Endothelial cell of umbilical vein (primary cell): Measurements from ENCODE around the gene HIC1. TPM values are rescaled to one million over a fixed set of nuclear protein-coding genes. Genes with fewer than 3 reads are reported as not detected.

Source experiments
- BruUV-seq: library from RNA; stranded (reverse); fragments of 400-500 nt; replicated peaks from 2 replicates; lab custom pipeline; 2021; lab: Mats Ljungman, UMichigan
- CTCF ChIA-PET: fragments of 300-600, 350-600 bp; sonication (Branson Sonifier 250); formaldehyde crosslinking; loops from one replicate; lab custom pipeline; 2021; ENCODE audit warnings: antibody characterized with exemption, inconsistent platforms; lab: Charles Lee
- POLR2A ChIA-PET: fragments of 300-600, 350-600 bp; sonication (Branson Sonifier 250); formaldehyde crosslinking; loops from one replicate; lab custom pipeline; 2021; ENCODE audit warnings: antibody characterized with exemption, inconsistent platforms; lab: Charles Lee
- DNase-seq: peaks from one replicate; pipeline ENCODE4 v3.0.0-alpha.2; 2011; ENCODE audit warnings: low read depth, low spot score
- FAIRE-seq: peaks from 2 replicates; lab custom pipeline; 2011; peaks lifted over from hg19 to GRCh38; lab: Jason Lieb, UNC
- H2AFZ ChIP-seq: 2 replicates; pipeline ENCODE4 v1.6.0; 2012; ENCODE audit warnings: low read depth, low read length, control low read depth, inconsistent platforms
- H3K27ac ChIP-seq: 2 replicates; pipeline ENCODE4 v1.5.1; 2011; ENCODE audit warnings: low read depth, mild to moderate bottlenecking, control low read depth, low read length, moderate library complexity; ENCODE audit not compliant: insufficient read depth
- H3K27me3 ChIP-seq, 2 experiments: 2 replicates each; pipeline versions ENCODE4 v1.6.0 to v1.6.1; 2011; ENCODE audit warnings: low read length in 2 of 2, mixed read lengths in 1 of 2; ENCODE audit not compliant: control insufficient read depth in 2 of 2, insufficient read depth in 2 of 2
- H3K36me3 ChIP-seq, 2 experiments: 2 replicates in 1 of 2; 3 replicates in 1 of 2; pipeline ENCODE4 v1.5.1; 2011; ENCODE audit warnings: low read length in 2 of 2, mild to moderate bottlenecking in 1 of 2, moderate library complexity in 1 of 2; ENCODE audit not compliant: control insufficient read depth in 2 of 2, insufficient read depth in 2 of 2; ENCODE audit errors: extremely low read depth in 1 of 2
- H3K4me1 ChIP-seq: 3 replicates; pipeline ENCODE4 v1.5.1; 2011; ENCODE audit warnings: mild to moderate bottlenecking, low read length; ENCODE audit not compliant: control insufficient read depth, insufficient read depth; ENCODE audit errors: extremely low read depth
- H3K4me2 ChIP-seq: 2 replicates; pipeline ENCODE4 v1.6.1; 2011; ENCODE audit warnings: low read length, control low read depth, mixed read lengths; ENCODE audit not compliant: insufficient read depth
- H3K4me3 ChIP-seq, 3 experiments: fragments of 200-600 bp in 1 of 3; sonication (generic), shearing (Covaris generic) in 1 of 3; replicated peaks in 1 of 3; 2 replicates each; pipeline ENCODE4 v1.5.1; 2011 to 2016; ENCODE audit warnings: control low read depth in 3 of 3, low read length in 3 of 3, mild to moderate bottlenecking in 2 of 3, inconsistent platforms in 1 of 3, low read depth in 1 of 3, moderate library complexity in 1 of 3; ENCODE audit not compliant: insufficient read depth in 1 of 3
- H3K79me2 ChIP-seq: 2 replicates; pipeline ENCODE4 v1.6.0; 2012; ENCODE audit warnings: low read length, inconsistent platforms; ENCODE audit not compliant: control insufficient read depth, insufficient read depth
- H3K9ac ChIP-seq: replicated peaks from 2 replicates; pipeline ENCODE3; 2011; ENCODE audit warnings: low read length, control low read depth; ENCODE audit not compliant: insufficient read depth; ENCODE audit errors: extremely low read depth
- H3K9me1 ChIP-seq: replicated peaks from 3 replicates; pipeline ENCODE4 v1.6.0; 2011; ENCODE audit warnings: mild to moderate bottlenecking, low read length; ENCODE audit not compliant: control insufficient read depth, insufficient read depth; ENCODE audit errors: extremely low read depth
- H3K9me3 ChIP-seq: replicated peaks from 2 replicates; pipeline ENCODE4 v1.5.1; 2012; ENCODE audit warnings: low read length, inconsistent platforms; ENCODE audit not compliant: control insufficient read depth, insufficient read depth
- H4K20me1 ChIP-seq: replicated peaks from 2 replicates; pipeline ENCODE3; 2011; ENCODE audit warnings: mild to moderate bottlenecking, low read length; ENCODE audit not compliant: control insufficient read depth, insufficient read depth; ENCODE audit errors: extremely low read depth
- CTCF ChIP-seq, 2 donors: IDR thresholded peaks; 1 replicate in 1 of 2; 2 replicates in 1 of 2; pipeline ENCODE4 v1.5.1; 2011; ENCODE audit warnings: low read length in 2 of 2, mild to moderate bottlenecking in 2 of 2, moderate library complexity in 2 of 2, control low read depth in 1 of 2, inconsistent platforms in 1 of 2, low read depth in 1 of 2; ENCODE audit not compliant: insufficient read depth in 1 of 2; ENCODE audit errors: extremely low read depth in 1 of 2
- EZH2 ChIP-seq: IDR thresholded peaks from 2 replicates; pipeline ENCODE4 v1.6.1; 2012; ENCODE audit warnings: borderline replicate concordance, low read depth, mild to moderate bottlenecking, moderate library complexity, low read length, inconsistent platforms; ENCODE audit not compliant: severe bottlenecking
- FOS ChIP-seq: IDR thresholded peaks from 2 replicates; pipeline ENCODE4 v1.6.1; 2011; ENCODE audit warnings: mild to moderate bottlenecking, low read length, moderate library complexity, borderline replicate concordance; ENCODE audit not compliant: insufficient read depth
- GATA2 ChIP-seq: IDR thresholded peaks from 2 replicates; pipeline ENCODE4 v1.7.0; 2011; ENCODE audit warnings: low read depth, mild to moderate bottlenecking, moderate library complexity, mixed read lengths, low read length; ENCODE audit not compliant: insufficient read length, insufficient read depth
- JUN ChIP-seq: IDR thresholded peaks from 2 replicates; pipeline ENCODE4 v1.6.1; 2011; ENCODE audit warnings: borderline replicate concordance, low read depth; ENCODE audit not compliant: insufficient read length, insufficient read depth
- MYC ChIP-seq: IDR thresholded peaks from one replicate; pipeline ENCODE4 v1.6.1; 2011; ENCODE audit warnings: mild to moderate bottlenecking, low read depth, low read length
- POLR2A ChIP-seq: IDR thresholded peaks from 2 replicates; pipeline ENCODE4 v1.6.1; 2012; ENCODE audit warnings: low read depth, mild to moderate bottlenecking, control low read depth, low read length
- POLR2AphosphoS5 ChIP-seq: IDR thresholded peaks from 2 replicates; pipeline ENCODE4 v1.6.1; 2012; ENCODE audit warnings: low read depth, mild to moderate bottlenecking, control low read depth, low read length, moderate library complexity; ENCODE audit not compliant: insufficient read depth
- dilution Hi-C: fragments of 300-500 bp; cut with MboI; formaldehyde crosslinking; loops from one replicate; pipeline ENCODE4 v1.15.0; 2019; ENCODE audit warnings: low sequenced_read_pairs; ENCODE audit not compliant: extremely low pct_ligation_motif_present
- intact Hi-C: fragments of 100-400 bp; cut with micrococcal nuclease; formaldehyde crosslinking; loops from one replicate; pipeline ENCODE4 v1.10.0; 2022
- polyA plus RNA-seq, 4 experiments: library from polyadenylated mRNA; depleted of rRNA in 3 of 4; stranded (reverse) in 3 of 4; unstranded in 1 of 4; fragments of >200 nt; gene quantifications; 2 replicates each; pipeline versions ENCODE4 v1.2.1 to v1.2.3, GENCODE V29; 2011 to 2012; ENCODE audit warnings: missing spikeins in 1 of 4
- total RNA-seq: library from RNA; stranded (reverse); gene quantifications from 2 replicates; pipeline ENCODE4 v1.2.3, GENCODE V29; 2021
- TF ChIP-seq, protein P1 (sequence below): IDR thresholded peaks from 2 replicates; pipeline ENCODE4 v1.6.1; 2011; ENCODE audit not compliant: insufficient read depth, insufficient read length

Gene HIC1
- total and polyA plus RNA-seq, 2 donors (not counting 3 experiments of a cell fraction or from before 2014, with no cell fraction given) = 18.2 to 35.5 TPM

DNA sequence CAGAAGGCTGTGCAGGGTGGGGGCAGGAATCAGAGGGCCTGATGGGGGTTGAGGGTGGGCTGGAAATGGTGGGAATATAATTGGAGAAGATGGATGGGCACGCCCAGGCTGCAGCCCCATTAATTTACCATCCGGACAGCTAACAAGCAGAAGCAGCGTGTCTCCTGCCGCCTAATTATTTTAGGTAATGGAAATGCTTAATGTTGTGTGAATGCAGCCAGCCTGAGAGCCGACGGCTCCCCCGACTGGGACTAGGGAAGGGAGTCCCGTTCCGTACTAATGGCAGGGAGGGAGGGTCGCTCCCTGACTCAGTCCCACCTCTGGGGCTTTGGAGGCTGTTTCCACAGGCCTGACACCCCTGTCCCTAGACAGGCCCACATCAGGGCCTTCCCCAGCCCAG is 17.7 kb upstream of the HIC1 start:
- H3K27ac ChIP-seq = no peak overlapping the region
- no peak for DNase-seq
- no peak overlapping the region for H3K4me2 ChIP-seq
- H3K9me3 ChIP-seq = no peaks in the 10 kb centered on the region
- no peaks in the 10 kb centered on the region for H3K27me3 ChIP-seq
- dilution Hi-C loops (no loop called here), intact Hi-C loops (no loop called here)
- BruUV-seq = no TSS peak
- peaks cover under 1% of the 10 kb centered on the region for H3K79me2 ChIP-seq
- H3K4me1 ChIP-seq = no peaks in the 10 kb centered on the region
- H3K9ac ChIP-seq = no peak overlapping the region
- no peak for FAIRE-seq
- no peaks in the 10 kb centered on the region for H3K9me1 ChIP-seq
- CTCF ChIA-PET = no interaction called here
- H3K4me3 ChIP-seq = no peak overlapping the region
- POLR2A ChIA-PET = no interaction called here
- H4K20me1 ChIP-seq = no peaks in the 10 kb centered on the region
- peaks cover 3 to 24% of the 10 kb centered on the region in 2 experiments for H3K36me3 ChIP-seq
- TF ChIP-seq CTCF (IDR thresholded peaks at IDR 0.05; ENCODE audit: extremely low read depth in 1 of 2, insufficient read depth in 1 of 2, low read depth in 1 of 2, low read length in 2 of 2) (no peak), POLR2AphosphoS5 (no peak), EZH2 (no peak), FOS (no peak), MYC (no peak), POLR2A (no peak), JUN (no peak), GATA2 (no peak)
- TF ChIP-seq, protein P1, sequence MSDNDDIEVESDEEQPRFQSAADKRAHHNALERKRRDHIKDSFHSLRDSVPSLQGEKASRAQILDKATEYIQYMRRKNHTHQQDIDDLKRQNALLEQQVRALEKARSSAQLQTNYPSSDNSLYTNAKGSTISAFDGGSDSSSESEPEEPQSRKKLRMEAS = no peak
- no peak overlapping the region for H2AFZ ChIP-seq
